ENCODE measurements around the gene SDHA. TPM values are rescaled to one million over a fixed set of nuclear protein-coding genes. Genes with fewer than 3 reads are reported as not detected.

The SDHA gene
- total and polyA plus RNA-seq, 9 of the 15 experiments (the other 6 are each of a cell fraction or from before 2014, with no cell fraction given), result 82.9 to 191 (median 130) TPM

DNA sequence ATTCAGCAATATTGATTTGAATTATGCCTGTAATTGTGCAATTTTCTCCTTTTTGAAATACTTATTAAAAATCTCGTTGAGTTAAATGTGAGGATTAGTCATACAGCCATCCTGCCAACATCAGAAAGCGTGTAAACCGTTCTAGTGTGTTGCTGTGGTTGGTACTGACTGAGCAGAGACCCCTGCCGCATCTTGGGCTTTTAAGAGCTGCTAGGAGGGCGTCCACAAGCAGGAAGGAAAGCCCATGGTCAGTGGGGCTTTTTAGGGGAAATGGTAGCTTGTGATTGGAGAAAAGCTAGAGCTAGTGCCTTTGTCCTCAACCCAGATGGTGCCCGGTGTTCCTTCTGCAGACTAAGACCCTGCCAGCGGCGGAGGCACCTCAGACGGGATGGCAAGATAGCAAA lies 1.3 kb downstream of the SDHA start:
- 5% methylated on average over 9 of the region's 9 CpGs for WGBS (ENCODE audit: insufficient coverage, low coverage, missing lambda C conversion rate)
- ATAC-seq (0 out of 3 replicates have a peak, but pooled peaks have one; percentile 3), FAIRE-seq (no peak), DNase-seq (ENCODE audit: extremely low read depth in 1 of 4, low spot score in 3 of 4) (peak in 1 of 4 experiments; percentile 32)
- Histone ChIP-seq H3K79me2 (ENCODE audit: control insufficient read depth, insufficient read depth, low read length) (peaks cover 66% of the 10 kb centered on the region), H3K9me1 (ENCODE audit: control insufficient read depth, insufficient read depth, low read length) (no peaks in the 10 kb centered on the region), H2AFZ (ENCODE audit: low read depth, low read length) (no peak overlapping the region), H3K4me1 (replicated peaks in 1 of 2; ENCODE audit: control insufficient read depth in 2 of 2, insufficient read depth in 2 of 2, low read length in 2 of 2) (peaks cover 11% of the 10 kb centered on the region in 2 experiments; a peak in 4 of 5 replicates), H3K9ac (ENCODE audit: insufficient read depth in 1 of 2, low read depth in 2 of 2, low read length in 2 of 2) (peak overlapping the region; percentile 90 to 97), H4K20me1 (replicated peaks; ENCODE audit: control insufficient read depth, insufficient read depth, low read length) (peaks cover 26% of the 10 kb centered on the region), H3K4me2 (ENCODE audit: insufficient read depth, low read length) (peak overlapping the region; percentile 92), H3K4me3 (peak overlapping the region; percentile 99), H3K36me3 (ENCODE audit: control insufficient read depth, insufficient read depth, low read length) (peaks cover 37% of the 10 kb centered on the region; the same call in 2 of the 3 replicates), H3K27ac (ENCODE audit: extremely low read depth, low read depth, low read length) (no peak overlapping the region; the same call in none of the 3 replicates), H3K27me3 (ENCODE audit: control insufficient read depth in 2 of 2, insufficient read depth in 2 of 2, low read length in 2 of 2) (no peaks in the 10 kb centered on the region), H3K9me3 (replicated peaks; ENCODE audit: control insufficient read depth, insufficient read depth, low read depth, low read length) (no peaks in the 10 kb centered on the region)
- in situ Hi-C loops (cut with MboI) (loop anchor here (5.0 kb wide), 1 partner anchor 1378 kb away; no protein-coding TSS in a partner anchor), intact Hi-C loops (cut with micrococcal nuclease) (no loop called here)
- TF ChIP-seq CEBPG (CRISPR knock-in tag; IDR thresholded peaks at IDR 0.05) (no peak), CEBPG (tag; conservative IDR thresholded peaks at IDR 0.05 in 1 of 2, IDR thresholded peaks at IDR 0.05 in 1 of 2) (0 out of 4 replicates have a peak, but pooled peaks of 1 of the 2 experiments have one; percentile 33), GABPB1 (CRISPR knock-in tag; IDR thresholded peaks at IDR 0.05) (no peak), HDAC3 (IDR thresholded peaks at IDR 0.05; ENCODE audit: borderline replicate concordance, partially characterized antibody) (no peak), CEBPB (tag; IDR thresholded peaks at IDR 0.05) (peak; percentile 24; the same call in 1 of the 2 replicates), LCOR (CRISPR knock-in tag; IDR thresholded peaks at IDR 0.05) (0 out of 2 replicates have a peak, but pooled peaks have one; percentile 11)
- TF ChIP-seq, protein P1, sequence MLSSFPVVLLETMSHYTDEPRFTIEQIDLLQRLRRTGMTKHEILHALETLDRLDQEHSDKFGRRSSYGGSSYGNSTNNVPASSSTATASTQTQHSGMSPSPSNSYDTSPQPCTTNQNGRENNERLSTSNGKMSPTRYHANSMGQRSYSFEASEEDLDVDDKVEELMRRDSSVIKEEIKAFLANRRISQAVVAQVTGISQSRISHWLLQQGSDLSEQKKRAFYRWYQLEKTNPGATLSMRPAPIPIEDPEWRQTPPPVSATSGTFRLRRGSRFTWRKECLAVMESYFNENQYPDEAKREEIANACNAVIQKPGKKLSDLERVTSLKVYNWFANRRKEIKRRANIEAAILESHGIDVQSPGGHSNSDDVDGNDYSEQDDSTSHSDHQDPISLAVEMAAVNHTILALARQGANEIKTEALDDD (IDR thresholded peaks at IDR 0.05), result 0 out of 2 replicates have a peak, but pooled peaks have one; percentile 23
- BruUV-seq (replicated peaks), result TSS peak; percentile 47
- ChIA-PET POLR2A (interaction anchor here (0.6 to 2.1 kb wide), 4 partner anchors 9 to 115 kb away, joined by 3 to 7 read pairs (median 4); no protein-coding TSS in a partner anchor), CTCF (ENCODE audit: low intra/inter-chr PET ratio) (interaction anchor here (0.9 kb wide), 1 partner anchor 12 kb away, joined by 3 read pairs; no protein-coding TSS in a partner anchor)

Measured in K562 (cell line).